IPS DF 6.9 (cell line): ENCODE results near the gene OTOS.

Experiments used
- DNase-seq: peaks from one replicate; pipeline ENCODE4 v3.0.0-alpha.2; 2013; ENCODE audit warnings: low read depth, low spot score
- H3K27ac ChIP-seq: one replicate; pipeline ENCODE4 v1.5.1; 2013; ENCODE audit warnings: low read length, control low read depth
- H3K27me3 ChIP-seq: 2 replicates; pipeline ENCODE4 v1.6.1; 2013; ENCODE audit warnings: mild to moderate bottlenecking, low read length; ENCODE audit not compliant: control insufficient read depth, insufficient read depth
- H3K36me3 ChIP-seq: 2 replicates; pipeline ENCODE4 v1.6.1; 2013; ENCODE audit warnings: low read length; ENCODE audit not compliant: control insufficient read depth, insufficient read depth
- H3K4me1 ChIP-seq: 2 replicates; pipeline ENCODE4 v1.6.1; 2013; ENCODE audit warnings: low read length; ENCODE audit not compliant: control insufficient read depth, insufficient read depth
- H3K4me3 ChIP-seq: 2 replicates; pipeline ENCODE4 v1.5.1; 2013; ENCODE audit warnings: mild to moderate bottlenecking, low read length
- H3K9me3 ChIP-seq: 2 replicates; pipeline ENCODE4 v1.6.1; 2013; ENCODE audit warnings: low read length, inconsistent platforms; ENCODE audit not compliant: control insufficient read depth, insufficient read depth
- WGBS: extraction: QIAGEN DNeasy Blood & Tissue Kit; methylation state at CpG from one replicate; pipeline ENCODE4 v1.1.7; 2013; ENCODE audit warnings: mixed read lengths, missing lambda C conversion rate; ENCODE audit not compliant: insufficient read length, insufficient coverage; 5-methylcytosine and 5-hydroxymethylcytosine counted together

OTOS gene

GRCh38 chr2:240168041-240168440 is 27.6 kb upstream of the OTOS start:
- H3K4me3 ChIP-seq = no peak overlapping the region
- no CpG with 5 or more reads among the region's 18 CpGs for WGBS
- no peak overlapping the region for H3K27ac ChIP-seq
- H3K36me3 ChIP-seq = no peaks in the 10 kb centered on the region
- no peaks in the 10 kb centered on the region for H3K9me3 ChIP-seq
- H3K4me1 ChIP-seq = no peaks in the 10 kb centered on the region; the same call in 1 of the 2 replicates
- H3K27me3 ChIP-seq = no peaks in the 10 kb centered on the region
- no peak for DNase-seq

DNA sequence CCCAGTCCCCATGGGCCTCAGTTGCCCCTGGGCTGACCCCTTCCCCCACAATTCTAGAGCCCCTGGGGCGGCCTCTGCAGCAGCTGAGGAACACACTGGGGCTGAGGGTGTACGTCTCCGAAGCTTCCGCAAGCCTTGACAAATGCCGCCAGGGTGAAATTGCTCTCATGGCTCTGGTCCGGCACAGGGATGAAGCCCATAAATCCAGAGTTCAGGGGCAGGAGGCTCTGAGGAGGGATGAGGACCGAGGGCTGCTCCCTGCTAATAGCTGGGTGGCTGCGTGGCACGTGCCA is 27.1 kb upstream of the OTOS start:
- Histone ChIP-seq H3K36me3 (no peaks in the 10 kb centered on the region), H3K9me3 (no peaks in the 10 kb centered on the region), H3K27ac (no peak overlapping the region), H3K4me1 (no peaks in the 10 kb centered on the region; the same call in 1 of the 2 replicates), H3K27me3 (no peaks in the 10 kb centered on the region), H3K4me3 (no peak overlapping the region)
- no peak for DNase-seq
- no CpG with 5 or more reads among the region's 9 CpGs for WGBS

GRCh38 chr2:240166761-240167587 is 26.5 kb upstream of the OTOS start:
- Histone ChIP-seq H3K27ac (no peak overlapping the region), H3K36me3 (no peaks in the 10 kb centered on the region), H3K4me1 (no peaks in the 10 kb centered on the region; the same call in 1 of the 2 replicates), H3K9me3 (no peaks in the 10 kb centered on the region), H3K4me3 (no peak overlapping the region), H3K27me3 (no peaks in the 10 kb centered on the region)
- no CpG with 5 or more reads among the region's 21 CpGs for WGBS
- DNase-seq = no peak

DNA sequence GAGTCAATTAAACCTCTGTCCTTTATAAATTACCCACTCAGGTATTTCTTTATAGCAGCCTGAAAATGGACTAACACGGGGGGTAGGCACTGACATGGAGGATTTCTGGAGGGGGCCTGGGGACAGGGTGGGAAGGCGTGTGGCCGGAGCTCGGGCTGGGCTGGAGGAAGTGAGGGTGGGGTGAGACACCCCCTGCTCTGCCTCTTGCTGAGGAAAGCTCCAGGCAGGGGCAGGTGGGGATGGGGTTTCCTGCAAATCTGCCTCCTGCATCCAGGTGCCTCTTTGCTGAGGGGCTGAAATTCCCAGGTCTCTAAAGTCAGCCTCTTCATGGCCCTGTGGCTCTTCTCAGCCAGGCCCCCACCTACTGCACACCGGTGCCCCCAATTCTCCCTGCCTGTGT is 25.7 kb upstream of the OTOS start:
- Histone ChIP-seq H3K4me1 (no peaks in the 10 kb centered on the region; the same call in 1 of the 2 replicates), H3K36me3 (no peaks in the 10 kb centered on the region), H3K27me3 (no peaks in the 10 kb centered on the region), H3K9me3 (no peaks in the 10 kb centered on the region), H3K27ac (no peak overlapping the region), H3K4me3 (no peak overlapping the region)
- no peak for DNase-seq
- WGBS = no CpG with 5 or more reads among the region's 5 CpGs

DNA sequence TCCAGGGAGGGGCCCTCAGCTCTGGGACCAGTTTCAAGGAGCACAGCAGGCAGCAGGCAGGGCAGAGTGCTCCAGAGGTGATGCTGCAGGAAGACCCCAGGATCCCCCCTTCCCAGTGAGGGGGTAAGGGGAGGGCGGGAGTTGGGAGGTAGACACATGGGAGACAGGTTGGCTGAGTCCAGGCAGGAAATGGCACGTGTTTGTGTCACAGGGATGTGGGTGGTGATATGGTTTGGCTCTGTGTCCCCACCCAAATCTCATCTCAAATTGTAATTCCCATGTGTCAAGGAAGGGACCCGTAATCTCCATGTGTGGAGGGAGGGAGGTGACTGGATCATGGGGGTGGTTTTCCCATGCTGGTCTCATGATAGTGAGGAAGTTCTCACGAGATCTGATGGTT is 25.2 kb upstream of the OTOS start:
- Histone ChIP-seq H3K4me1 (no peaks in the 10 kb centered on the region; the same call in 1 of the 2 replicates), H3K27me3 (no peaks in the 10 kb centered on the region), H3K9me3 (no peaks in the 10 kb centered on the region), H3K27ac (no peak overlapping the region), H3K36me3 (no peaks in the 10 kb centered on the region), H3K4me3 (no peak overlapping the region)
- no peak for DNase-seq
- no CpG with 5 or more reads among the region's 4 CpGs for WGBS

DNA sequence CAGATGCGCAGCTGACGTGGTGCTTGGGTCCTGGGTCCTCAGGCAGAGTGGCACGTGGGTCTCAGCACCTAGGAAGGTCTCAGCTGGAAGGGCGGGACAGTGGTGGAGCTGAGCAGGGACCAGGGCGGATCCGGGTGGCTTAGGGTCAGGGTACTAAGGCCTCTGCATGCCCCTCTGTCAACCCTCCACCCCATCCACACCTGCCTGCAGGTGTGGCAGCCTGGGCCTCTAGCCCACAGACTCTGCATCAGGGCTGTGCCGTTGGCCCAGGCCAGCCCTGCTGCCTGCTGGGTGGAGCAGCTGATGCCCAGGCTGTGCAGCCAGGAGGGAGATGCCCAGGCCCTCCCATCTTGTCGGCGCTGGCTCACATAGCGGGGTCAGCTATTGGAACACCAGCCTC is 24.6 kb upstream of the OTOS start:
- no peaks in the 10 kb centered on the region for H3K36me3 ChIP-seq
- H3K27me3 ChIP-seq = no peaks in the 10 kb centered on the region
- H3K27ac ChIP-seq = no peak overlapping the region
- DNase-seq = no peak
- no peaks in the 10 kb centered on the region; the same call in 1 of the 2 replicates for H3K4me1 ChIP-seq
- no peak overlapping the region for H3K4me3 ChIP-seq
- H3K9me3 ChIP-seq = no peaks in the 10 kb centered on the region
- no CpG with 5 or more reads among the region's 10 CpGs for WGBS

- Histone ChIP-seq H3K27me3 (no peaks in the 10 kb centered on the region), H3K4me3 (no peak overlapping the region), H3K9me3 (no peaks in the 10 kb centered on the region), H3K36me3 (no peaks in the 10 kb centered on the region), H3K4me1 (no peaks in the 10 kb centered on the region; the same call in 1 of the 2 replicates), H3K27ac (no peak overlapping the region)
- WGBS = no CpG with 5 or more reads among the region's 5 CpGs
- no peak for DNase-seq
Observed at GRCh38 chr2:240164586-240164985, 24.1 kb upstream of the OTOS start.

DNA sequence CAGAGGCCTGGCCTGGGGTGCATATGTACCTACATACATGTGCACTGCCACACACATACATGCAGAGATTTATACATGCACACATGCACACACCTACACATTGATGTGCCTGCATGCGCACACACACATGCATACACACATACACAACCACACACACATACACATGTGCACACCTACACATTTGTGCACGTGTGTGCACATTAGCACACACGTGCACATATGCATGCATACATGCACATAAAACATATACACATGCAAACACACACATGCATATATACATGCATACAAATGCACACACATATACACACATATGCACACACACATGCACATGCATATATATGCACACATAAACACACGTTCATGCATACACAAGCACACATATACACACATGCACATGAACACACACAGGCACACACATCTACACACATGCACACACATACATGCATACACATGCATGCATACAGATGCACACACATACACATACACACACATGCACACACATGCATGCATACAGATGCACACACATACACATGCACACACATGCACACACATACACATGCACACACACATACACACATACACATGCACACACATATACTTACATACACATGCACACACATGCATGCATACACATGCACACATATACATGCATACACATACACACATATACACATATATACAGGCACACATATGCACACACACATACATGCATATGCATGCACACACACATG is 23.6 kb upstream of the OTOS start:
- no peaks in the 10 kb centered on the region; the same call in 1 of the 2 replicates for H3K4me1 ChIP-seq
- WGBS = no CpG with 5 or more reads among the region's 4 CpGs
- no peak overlapping the region for H3K4me3 ChIP-seq
- H3K27me3 ChIP-seq = no peaks in the 10 kb centered on the region
- no peak for DNase-seq
- H3K9me3 ChIP-seq = no peaks in the 10 kb centered on the region
- no peak overlapping the region for H3K27ac ChIP-seq
- no peaks in the 10 kb centered on the region for H3K36me3 ChIP-seq

GRCh38 chr2:240162939-240163714 is 22.7 kb upstream of the OTOS start:
- Histone ChIP-seq H3K4me3 (no peak overlapping the region), H3K27me3 (no peaks in the 10 kb centered on the region), H3K4me1 (no peaks in the 10 kb centered on the region; the same call in 1 of the 2 replicates), H3K36me3 (no peaks in the 10 kb centered on the region), H3K9me3 (no peaks in the 10 kb centered on the region), H3K27ac (no peak overlapping the region)
- WGBS = no CpG with 5 or more reads among the region's 16 CpGs
- DNase-seq = no peak

DNA sequence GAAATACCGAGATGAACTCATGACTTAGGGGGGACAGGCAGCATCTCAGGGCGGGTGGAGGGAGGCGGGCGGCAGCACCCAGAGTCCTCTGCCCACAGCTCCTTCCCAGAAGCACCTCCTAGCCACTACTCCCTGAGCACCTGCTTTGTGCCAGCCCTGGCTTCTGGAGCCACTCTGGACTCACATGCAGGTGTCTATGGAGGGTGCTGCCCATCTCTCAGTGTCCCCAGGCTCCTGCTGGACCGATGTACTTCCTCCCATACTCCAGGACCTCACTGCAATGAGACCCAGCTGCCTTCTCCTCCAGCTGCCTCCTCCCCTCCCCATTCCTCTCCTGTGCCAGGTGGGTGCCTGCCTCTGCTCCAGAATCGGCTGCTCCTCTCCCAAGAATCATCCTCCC is 22.1 kb upstream of the OTOS start:
- Histone ChIP-seq H3K4me1 (no peaks in the 10 kb centered on the region; the same call in 1 of the 2 replicates), H3K4me3 (no peak overlapping the region), H3K27ac (no peak overlapping the region), H3K36me3 (no peaks in the 10 kb centered on the region), H3K27me3 (no peaks in the 10 kb centered on the region), H3K9me3 (no peaks in the 10 kb centered on the region)
- DNase-seq = no peak
- no CpG with 5 or more reads among the region's 6 CpGs for WGBS
